Uterus (tissue), 2 donors: ENCODE results near the gene DDX51.

Experiments used
- CTCF ChIP-seq, 4 experiments: fragments of 200-600 bp in 2 of 4; fragments of 450-650 bp in 2 of 4; sonication (generic) in 2 of 4; IDR thresholded peaks; one replicate each; pipeline ENCODE4 v1.5.1; 2016 to 2019; ENCODE audit warnings: antibody characterized with exemption in 4 of 4, mild to moderate bottlenecking in 2 of 4, moderate library complexity in 1 of 4
- POLR2A ChIP-seq, 2 donors: fragments of 450-650 bp; IDR thresholded peaks; one replicate each; pipeline ENCODE4 v1.6.1; 2016; ENCODE audit warnings: antibody characterized with exemption in 2 of 2, mild to moderate bottlenecking in 1 of 2, moderate library complexity in 1 of 2

GRCh38 chr12:132187646-132188450 lies 43.7 kb upstream of the DDX51 start:
- TF ChIP-seq CTCF (IDR thresholded peaks at IDR 0.05) (no peak), POLR2A (IDR thresholded peaks at IDR 0.05) (no peak)
